ENCODE results near the gene CCDC167.
A peak's percentile ranks its signal among the peaks of the same experiment; 100 is the strongest.

CCDC167 gene

GRCh38 chr6:37441651-37442050, 58.0 kb downstream of the CCDC167 start:
- TF ChIP-seq CTCF (conservative IDR thresholded peaks at IDR 0.05; ENCODE audit: low read depth, low read length) = no peak
- no peak overlapping the region for H3K4me3 ChIP-seq (ENCODE audit: low read length)
- no peak for DNase-seq (ENCODE audit: low read depth)

- H3K4me3 ChIP-seq (ENCODE audit: low read length) = no peak overlapping the region
- no peak for TF ChIP-seq CTCF (conservative IDR thresholded peaks at IDR 0.05; ENCODE audit: low read depth, low read length)
- DNase-seq (ENCODE audit: low read depth) = no peak
Observed at GRCh38 chr6:37438930-37439329, 60.8 kb downstream of the CCDC167 start.

GRCh38 chr6:37435816-37436215, 63.9 kb downstream of the CCDC167 start:
- TF ChIP-seq CTCF (conservative IDR thresholded peaks at IDR 0.05; ENCODE audit: low read depth, low read length) = peak; percentile 21
- no peak overlapping the region for H3K4me3 ChIP-seq (ENCODE audit: low read length)
- DNase-seq (ENCODE audit: low read depth) = no peak

GRCh38 chr6:37435373-37435772, 64.3 kb downstream of the CCDC167 start:
- no peak for TF ChIP-seq CTCF (conservative IDR thresholded peaks at IDR 0.05; ENCODE audit: low read depth, low read length)
- no peak overlapping the region for H3K4me3 ChIP-seq (ENCODE audit: low read length)
- no peak for DNase-seq (ENCODE audit: low read depth)

GRCh38 chr6:37433657-37434271, 65.9 kb downstream of the CCDC167 start:
- no peak for DNase-seq (ENCODE audit: low read depth)
- no peak for TF ChIP-seq CTCF (conservative IDR thresholded peaks at IDR 0.05; ENCODE audit: low read depth, low read length)
- H3K4me3 ChIP-seq (ENCODE audit: low read length) = peak overlapping the region; percentile 87
